ENCODE measurements around the gene POLDIP3.
A peak's percentile ranks its signal among the peaks of the same experiment; 100 is the strongest.

Gene POLDIP3, protein sequence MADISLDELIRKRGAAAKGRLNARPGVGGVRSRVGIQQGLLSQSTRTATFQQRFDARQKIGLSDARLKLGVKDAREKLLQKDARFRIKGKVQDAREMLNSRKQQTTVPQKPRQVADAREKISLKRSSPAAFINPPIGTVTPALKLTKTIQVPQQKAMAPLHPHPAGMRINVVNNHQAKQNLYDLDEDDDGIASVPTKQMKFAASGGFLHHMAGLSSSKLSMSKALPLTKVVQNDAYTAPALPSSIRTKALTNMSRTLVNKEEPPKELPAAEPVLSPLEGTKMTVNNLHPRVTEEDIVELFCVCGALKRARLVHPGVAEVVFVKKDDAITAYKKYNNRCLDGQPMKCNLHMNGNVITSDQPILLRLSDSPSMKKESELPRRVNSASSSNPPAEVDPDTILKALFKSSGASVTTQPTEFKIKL

DNA sequence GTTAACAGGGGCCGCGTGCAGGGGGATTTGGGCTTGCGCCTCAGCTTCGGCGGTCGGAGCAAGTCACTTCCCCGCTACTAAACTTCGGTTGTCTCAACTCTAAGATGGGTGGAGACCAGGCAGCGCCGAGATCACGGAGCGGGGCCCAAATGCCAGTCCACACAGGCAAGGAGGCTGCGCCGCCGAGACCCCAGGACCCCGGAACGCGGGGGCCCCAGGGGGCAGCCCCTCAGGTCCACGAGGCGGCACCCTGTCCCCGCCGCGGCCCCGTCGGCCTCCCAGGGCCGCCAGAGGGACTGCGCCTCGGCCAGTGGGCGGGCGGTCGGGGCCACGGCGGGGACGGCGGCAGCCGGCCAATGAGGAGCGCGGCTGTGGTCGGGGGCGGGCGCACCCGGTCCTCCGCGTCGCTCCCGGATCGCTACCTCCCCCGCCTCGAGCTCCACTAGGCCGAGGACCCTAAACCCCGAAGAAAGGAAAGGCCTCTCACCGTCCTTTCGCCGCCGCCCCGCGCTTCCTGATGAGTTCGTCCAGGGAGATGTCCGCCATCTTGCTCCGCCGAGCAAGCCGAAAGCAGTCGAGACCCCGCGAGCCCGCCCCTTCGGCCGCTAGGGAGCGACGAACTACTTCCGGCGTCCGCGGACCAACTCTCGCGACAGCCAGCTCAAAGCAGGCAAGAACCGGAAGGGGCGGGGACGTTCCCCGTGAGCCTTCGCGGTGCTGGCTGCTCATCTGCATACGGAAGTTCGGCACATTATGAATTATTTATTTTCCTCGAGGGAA lies at the start of gene POLDIP3:
POLDIP3 (minus strand) TSS at position 572 of the 780 bp plus-strand sequence; CDS start at position 546, 26 bp downstream.
- DNase-seq: peak; percentile 95

DNA sequence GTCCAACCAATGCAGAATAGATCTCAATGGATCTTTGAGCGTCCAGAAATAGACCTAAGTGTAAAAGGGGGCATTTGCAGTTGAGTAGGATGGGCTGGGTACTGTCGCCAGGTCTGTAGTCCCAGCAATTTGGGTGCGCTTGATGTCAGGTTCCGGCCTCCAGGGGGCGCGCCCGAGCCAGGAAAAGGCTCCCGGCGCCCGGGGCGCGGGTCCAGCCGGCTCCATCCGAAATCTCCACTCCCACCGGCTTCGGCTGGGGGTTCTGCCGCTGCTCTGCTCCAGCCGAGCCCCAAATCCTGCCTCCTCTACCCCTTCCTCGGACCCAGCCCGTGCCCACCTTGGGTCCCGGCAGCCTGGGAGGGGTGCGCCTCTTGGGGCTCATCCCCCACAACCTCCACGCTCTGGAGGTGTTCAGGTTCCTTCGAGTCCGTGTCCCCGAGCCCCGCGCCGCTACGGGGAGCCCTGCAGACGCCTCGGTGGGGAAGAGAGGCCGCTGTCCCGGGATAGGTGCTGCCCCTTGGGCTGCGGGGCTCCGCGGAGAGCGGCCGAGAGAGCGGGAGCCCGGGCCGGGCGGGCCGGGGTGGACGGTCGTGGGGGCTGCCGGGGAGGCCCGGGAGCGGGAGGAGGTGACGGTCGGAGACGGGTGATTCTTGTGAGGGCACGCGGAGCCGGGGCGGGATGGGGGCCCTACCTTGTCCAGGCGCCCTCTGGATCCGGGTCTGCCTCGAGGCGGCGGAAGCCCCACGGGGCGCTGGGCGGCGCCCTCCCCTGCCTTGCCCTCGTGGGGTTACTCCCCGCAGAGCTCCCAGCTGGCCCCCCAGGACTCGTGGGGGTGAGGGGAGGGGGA lies 47.5 kb upstream of the POLDIP3 start:
- peak; percentile 40 for DNase-seq

DNA sequence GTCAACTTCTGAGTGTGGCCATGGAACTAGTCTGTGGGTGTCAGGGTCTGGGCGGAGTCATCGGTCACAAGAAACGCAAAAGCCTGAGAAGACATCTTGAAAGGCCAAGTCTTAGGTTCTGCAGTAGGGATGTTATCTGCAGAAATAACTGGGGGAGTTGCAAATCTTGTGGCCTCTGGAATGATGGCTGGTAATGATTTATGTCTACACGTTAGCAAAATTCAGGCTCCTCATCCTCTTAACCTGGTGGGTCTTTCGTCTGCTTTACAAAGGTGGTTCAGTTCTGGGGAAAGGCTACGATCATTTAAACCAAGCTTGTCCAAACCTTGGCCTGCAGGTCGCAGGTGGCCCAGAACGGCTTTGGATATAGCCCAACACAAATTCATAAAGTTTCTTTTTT lies 41.9 kb upstream of the POLDIP3 start:
- no peak for DNase-seq

DNA sequence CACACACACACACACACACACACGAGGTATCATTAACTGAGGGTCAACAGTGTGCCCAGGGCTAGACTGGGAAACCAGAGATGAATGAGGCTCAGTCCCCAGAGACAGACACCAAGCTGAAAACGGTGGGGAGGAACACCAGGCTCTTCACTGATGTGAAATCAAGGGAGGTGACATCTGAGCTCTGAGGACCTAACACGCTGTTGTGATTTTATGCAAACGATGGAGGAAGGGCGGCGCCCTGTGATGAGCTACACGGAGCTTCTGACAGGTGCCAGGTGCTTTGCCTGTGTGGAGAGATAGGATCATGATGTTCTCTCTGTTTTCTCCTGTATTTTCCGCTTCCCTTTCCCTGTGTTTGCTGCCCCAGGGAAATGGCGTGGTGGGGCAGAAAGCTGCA lies 41.0 kb upstream of the POLDIP3 start:
- no peak for DNase-seq

DNA sequence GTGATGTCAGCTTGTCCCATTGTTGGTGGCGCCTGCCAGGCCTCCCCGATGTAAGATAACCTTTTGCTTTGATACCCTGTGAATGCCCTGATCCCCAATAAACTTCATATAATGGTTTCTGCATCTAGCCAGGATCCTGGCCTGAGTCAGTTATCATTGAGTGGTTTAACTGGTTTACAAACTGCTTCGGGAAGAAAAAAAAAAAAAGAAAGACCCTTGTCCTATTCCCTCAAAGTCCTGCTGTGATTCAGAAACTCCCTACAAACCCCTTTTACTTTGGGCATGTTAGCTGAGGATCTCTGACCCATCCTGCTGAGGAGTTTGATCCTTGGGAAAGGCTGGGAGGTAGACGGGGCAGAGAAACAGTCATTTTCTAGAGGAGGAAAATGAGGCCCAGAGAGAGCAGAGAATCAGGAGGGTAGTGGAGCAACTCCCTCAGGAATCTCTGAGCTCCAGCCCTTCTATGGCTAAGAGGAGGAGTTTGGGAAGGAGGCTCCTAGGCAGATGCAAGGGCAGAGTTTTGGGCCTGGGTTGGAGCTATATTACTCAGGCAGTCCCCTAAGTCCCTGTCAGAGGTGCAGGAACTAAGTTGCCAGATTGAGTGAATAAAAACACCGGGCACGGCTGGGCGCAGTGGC lies 39.9 kb upstream of the POLDIP3 start:
- DNase-seq: no peak

DNA sequence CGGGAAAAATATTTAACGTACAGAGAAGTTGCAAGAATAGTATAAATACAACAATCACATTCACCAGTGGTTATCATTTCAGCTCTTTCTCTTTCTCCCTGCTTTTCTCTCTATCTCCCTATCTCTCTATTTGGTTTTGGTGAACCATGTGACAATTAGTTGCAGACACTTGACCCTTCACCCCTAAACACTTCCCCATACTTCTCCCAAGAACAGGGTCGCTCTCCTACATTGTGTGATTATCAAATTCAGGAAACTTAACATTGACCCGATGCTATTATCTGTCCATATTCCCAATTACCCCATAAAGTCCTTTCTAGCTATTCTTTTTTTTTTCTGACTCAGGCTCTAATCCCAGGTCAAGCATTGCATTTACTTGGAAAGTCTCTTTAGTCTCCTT lies 39.3 kb upstream of the POLDIP3 start:
- no peak for DNase-seq

DNA sequence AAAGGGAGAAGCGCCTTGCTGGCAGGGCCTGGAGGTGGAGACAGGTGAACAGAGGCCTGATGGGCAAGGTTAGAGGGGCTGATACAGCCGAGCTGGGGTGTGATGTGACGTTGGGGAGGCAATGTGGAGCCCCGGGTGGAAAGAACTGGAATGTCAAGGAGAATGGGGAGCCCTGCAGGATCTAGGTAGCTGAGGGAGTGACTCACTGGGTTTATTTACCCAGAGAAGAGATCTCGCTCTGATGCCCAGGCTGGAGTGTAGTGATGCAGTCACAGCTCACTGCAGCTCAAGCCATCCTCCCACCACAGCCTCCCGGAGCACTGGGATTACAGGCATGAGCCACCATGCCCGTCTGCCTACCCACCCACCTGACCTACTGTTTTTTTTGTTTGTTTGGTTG lies 36.5 kb upstream of the POLDIP3 start:
- DNase-seq: no peak

DNA sequence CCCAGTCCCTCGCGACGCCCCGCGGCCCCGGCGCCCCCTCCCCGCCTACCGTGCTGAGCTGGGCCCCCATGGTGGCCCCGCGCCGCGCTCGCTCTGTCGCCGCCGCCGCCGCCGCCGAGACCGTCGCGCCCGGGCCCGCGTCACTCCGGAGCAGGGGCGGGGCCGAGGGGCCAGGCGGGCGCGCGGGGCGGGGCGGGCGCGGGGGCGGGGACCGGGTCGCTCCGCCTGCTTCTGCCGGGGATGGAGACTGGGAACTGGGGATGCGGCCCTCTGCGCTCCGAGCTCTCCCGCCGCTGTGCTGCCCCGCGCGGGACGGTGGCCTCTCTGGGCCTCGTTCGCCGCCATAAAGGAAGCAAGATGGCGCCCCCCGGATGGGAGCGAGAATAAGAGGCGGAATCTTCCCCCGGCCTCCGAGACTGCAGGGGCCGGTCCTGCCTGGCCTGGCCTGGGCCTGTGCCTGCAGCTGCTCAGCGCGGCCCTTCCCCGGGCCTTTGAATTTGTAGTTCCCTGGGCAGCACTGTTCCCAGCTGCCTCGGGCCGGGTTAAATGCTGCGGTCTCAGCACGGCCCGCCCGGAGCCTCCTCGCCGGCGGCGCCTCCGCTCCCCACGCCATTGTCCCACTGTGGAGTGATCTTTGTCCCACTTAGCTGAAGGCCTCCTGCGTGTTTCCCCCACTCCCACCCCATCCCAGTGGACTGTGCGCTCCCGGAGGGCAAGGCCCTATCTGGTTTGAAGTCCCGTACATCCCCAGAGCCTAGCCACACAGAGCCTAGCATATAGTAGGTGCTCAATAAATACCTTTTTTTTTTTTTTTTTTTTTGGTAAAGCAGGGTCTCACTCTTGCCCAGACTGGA lies 34.8 kb upstream of the POLDIP3 start, which contains the start of gene CYB5R3:
CYB5R3 (minus strand) TSS at position 147 of the 854 bp plus-strand sequence; CDS start at position 70, 77 bp downstream.
- peak; percentile 62 for DNase-seq

DNA sequence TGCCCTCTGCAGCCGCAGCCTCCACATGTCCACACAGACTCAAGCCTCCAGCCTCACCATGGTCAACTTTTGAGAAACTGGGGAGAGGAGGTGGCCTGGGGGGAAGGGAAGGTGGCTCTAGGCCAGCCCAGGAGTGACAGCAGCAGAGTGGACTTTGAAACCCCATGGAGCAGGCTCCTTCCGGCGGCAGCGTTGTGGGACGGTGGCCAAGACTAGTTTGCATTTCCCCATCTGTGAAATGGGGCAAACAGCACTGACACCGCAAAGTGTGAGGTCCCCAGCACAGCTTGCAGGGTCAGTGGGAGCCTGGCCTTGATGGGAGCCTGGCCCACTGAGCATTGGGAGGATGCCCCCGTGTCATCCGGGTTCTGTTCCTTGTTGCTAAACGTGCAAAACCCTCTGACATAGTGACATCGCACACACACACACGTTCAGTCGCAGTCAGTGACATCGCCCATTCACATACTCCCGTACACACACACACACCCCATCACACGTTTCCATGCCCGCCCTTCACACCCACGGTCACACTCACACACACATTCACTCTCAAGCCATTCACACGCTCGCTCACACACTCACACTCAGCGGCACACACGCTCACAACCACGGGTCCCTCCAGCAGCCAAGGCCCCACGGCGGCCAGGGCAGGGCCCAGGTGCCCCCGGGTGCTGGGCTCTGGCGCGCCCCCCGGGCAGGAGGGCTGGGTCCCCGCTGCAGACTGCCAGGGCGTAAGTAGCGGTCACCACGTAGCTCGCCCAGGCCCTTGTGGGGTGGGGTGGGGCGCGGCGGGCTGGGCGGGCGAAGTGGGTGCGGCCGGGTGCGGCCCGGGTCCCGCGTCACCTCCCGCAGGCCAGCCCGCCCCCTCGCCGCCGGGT lies 33.9 kb upstream of the POLDIP3 start:
- no peak for DNase-seq

DNA sequence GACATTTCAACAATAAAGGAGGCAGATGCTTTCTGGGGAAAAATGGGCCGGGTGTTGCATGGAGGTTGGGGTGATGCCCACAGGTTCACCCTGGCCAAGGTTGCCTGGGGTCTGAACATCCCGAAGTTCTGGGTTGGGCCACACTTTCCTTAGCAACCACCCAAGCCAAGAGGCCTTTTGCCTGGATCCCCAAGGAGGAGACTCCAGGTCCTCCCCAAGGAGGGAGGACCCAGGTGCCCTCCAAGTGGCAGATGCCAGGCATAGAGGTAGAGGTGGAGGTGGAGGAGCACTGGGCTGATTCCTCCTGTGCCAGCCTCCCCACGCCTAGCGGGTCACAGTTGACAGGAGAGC lies 33.3 kb upstream of the POLDIP3 start:
- DNase-seq: no peak

DNA sequence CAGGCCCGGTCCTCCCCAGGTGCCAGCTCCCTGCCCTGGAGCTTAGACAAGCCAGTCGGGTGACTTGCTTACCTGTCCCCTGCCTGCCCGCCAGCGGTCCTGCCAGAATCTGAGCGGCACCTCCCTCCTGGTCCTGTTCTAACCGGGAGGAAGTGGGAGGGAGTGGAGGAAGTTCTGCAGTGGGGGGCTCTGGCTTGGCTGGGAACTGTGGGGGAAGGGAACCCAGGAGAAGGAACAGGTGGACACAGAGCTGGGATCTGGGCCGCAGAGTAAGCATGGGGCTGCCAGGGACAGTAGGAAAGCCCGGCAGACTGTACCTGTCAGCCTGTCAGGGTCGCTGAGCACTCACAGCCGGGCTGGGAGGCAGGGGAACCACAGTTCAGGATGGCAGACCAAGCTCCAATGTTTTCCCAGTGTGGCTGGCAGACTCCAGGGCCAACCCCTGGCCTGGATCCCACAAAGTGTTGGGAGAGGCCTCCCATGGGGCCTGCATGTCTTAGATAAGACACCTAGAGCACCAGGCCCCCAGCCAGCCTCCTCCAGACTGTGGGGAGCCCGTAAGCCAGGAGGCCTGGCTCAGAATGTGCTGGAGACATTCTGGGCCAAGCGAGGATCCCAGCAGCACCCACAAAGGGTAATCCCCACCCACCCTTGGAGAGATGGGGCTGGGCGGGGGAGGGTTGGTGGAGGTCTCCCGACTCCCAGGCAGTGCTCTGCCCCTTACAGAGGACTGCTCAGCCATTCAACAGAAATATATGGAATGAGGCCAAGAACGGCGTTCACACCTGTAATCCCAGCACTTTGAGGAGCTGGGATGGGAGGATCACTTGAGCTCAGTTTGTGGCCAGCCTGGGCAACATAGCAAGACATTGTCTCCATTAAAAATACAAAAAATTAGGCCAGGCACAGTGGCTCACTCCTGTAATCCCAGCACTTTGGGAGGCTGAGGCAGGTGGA lies 32.2 kb upstream of the POLDIP3 start:
- DNase-seq: no peak

DNA sequence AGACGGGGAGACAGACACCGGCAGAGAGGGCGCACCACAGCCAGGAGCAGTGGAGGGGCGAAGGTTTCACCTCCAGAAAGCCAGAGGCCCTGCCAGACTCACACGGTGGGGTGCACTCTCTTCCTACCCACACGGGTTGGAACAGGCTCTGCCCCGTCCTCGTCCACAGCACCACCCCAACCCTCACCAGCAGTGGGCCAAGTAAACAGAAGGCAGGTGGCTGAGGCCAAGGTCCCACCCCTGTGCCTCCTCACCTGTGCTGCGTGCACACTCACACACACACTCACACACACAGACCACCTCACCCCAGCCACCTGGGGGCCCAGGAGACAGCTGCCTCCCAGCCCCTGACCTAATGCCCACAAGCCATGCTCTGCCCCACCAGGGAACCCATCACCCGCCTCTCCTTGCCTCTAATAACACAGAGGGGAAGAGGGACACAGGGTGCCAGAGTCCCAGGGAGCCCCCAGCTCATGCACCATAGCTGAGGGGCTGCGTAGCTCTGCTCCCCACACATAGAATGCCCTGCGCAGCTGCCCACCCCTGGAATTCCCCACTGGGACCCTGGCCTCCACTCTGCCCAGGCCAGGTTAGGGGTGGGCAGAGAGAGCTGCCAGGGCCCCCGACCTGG lies 31.4 kb upstream of the POLDIP3 start:
- DNase-seq: no peak

DNA sequence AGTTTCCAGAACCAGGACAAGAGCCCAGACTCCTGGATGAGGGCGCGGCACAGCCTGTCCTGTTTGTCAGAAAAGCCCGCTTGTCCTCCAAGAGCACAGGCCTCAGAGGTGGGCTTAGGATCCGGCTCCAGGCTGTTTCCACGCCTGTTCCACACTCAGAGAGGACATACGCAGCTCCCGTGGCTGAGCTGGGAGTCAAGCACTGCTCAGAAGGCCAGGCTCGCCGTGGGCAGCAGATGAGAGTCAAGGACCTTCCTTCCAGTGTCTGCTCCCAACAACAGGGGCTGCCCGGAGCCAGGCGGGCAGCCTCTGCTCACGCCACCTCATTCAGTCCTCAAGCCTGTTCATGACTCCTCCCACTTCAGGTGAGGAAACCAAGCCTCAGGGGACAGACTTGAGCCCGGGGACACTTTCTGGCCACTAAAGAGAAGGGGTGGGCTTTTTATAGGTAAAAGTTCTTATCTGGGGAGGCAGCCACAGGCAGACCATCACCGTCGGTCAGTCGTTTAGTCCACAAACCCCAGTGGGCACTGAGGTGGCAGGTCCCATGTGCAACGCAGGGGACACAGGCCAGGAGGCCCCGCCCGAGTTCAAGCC lies 30.8 kb upstream of the POLDIP3 start:
- no peak for DNase-seq

DNA sequence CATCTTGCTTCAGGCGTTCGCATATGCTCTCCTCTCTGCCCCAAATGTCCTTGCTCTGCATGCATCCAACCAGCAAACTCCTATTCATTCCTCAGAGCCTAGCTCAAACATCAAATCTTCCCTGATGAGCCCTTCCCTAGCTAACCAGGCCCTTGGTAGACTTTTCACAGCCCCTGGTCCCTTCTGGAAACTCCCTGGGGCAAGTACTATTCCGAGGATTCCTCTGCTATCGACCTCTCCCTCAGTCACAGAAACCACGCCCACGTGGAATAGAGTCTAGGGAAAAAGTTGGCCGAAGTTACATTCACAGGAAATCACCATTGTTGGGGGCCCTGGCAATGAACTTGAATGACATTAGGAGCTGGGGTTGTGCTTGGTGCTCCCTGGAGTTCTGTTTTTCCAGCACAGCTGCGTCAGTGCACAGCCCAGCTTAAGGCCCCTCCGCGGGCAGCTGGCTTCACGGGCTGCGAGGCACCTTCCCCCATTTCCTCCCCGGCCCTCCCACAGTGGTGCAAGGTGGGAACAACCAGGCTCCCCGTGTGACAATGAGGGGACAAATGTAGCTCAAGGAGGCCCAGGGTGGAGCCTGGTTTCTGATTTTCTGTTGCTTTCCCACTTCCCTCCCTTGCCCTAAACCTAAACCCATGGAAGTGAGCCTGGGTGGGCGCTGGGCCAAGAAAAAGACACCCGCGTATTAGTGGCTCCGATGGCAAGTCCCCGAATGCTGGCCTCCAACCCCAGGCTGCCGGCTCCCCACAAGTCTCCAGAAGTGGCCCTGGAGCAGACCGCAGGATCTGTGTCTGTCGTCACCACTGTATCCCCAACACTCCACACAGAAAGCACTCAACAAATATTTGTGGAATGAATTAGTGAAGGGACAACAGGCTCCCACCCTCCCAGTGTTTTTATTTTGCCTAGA lies 30.0 kb upstream of the POLDIP3 start:
- no peak for DNase-seq

DNA sequence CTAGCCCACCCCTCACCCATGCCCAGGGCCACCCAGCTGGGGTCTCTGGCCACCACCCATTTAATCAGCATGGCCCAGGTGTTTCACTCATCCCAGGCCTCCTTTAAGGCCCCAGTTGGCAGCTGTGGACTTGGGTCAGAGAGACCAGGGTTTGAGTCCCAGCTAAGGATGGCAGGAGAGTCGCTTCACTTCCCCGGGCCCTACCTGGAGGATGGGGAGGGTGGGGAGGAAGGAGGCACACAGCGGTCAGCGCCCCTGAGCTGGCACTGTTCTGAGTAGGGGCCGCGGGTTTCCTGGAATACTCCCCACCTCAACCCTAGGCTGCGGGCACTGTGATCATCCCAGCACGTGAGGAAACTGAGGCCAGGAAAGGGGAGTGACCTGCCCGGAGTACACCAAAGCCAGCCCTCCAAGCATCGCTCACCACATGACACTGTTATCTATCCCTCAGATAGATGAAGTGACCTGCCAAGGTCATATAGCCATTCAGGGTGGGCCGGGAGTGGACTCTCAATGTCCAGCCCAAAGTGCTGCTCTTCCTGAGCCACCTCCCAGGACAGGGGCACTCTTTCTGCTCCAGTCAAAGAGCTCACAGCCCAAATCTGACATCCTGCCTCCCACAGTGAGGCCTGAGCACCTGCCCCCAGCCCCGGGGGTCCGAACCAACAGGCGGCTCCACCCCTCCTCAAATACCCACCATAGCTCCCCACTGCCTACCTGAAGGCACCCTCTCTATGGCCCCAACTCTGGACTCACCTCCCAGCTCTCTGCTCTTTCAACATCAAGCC lies 29.1 kb upstream of the POLDIP3 start:
- DNase-seq: no peak

DNA sequence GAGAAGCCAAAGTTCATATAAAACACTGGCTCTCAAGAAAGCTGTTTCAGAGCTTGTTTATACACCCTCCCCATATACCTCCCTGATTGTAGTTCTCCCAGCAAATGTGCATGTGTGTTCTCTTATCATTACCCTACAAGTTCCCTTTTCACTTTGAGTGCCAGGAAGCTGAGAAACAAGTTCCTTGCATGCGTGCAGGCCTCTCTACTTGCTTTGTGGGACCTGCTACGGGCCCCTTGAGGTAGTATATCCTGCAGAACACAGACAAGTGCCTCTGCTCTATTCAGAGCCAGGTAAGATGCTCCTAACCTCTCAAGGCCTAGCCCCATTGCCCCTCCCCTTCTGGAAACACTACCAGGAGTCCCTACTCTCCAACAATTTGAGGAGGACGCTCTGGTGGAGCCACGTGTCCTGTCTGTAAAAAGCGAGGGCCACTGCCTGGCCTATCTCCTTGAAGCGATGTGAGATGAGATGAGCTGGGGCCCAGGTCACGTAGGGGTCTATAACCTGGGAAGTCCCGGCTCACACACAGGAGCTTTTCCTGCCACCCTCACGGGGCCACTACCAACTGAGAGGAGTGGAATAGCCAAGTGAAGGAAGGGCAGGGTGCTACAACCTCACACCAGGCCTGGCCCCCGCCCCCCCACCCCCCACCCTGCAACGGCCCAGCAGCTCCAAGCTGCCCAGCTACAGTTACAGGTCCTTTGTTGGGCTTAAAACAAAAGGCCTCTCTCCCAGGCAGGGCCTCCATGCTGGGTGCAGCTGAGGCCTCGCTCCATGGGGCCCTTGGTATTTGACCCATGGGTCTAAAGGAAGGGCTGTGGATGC lies 28.3 kb upstream of the POLDIP3 start:
- DNase-seq: no peak
